ENCODE results near the gene PWP1. TPM values are rescaled to one million over a fixed set of nuclear protein-coding genes. Genes with fewer than 3 reads are reported as not detected.

Gene PWP1
- total and polyA plus RNA-seq, 9 of the 15 experiments (the other 6 are each of a cell fraction or from before 2014, with no cell fraction given), result 61.6 to 401 (median 111) TPM

GRCh38 chr12:107735763-107736162 is 50.2 kb downstream of the PWP1 start (continued):
- TF ChIP-seq NR2F6 (CRISPR knock-in tag; IDR thresholded peaks at IDR 0.05) (no peak), KLF1 (tag; IDR thresholded peaks at IDR 0.05) (no peak), MEF2A (IDR thresholded peaks at IDR 0.05; ENCODE audit: control insufficient read depth, low read depth, low read length) (no peak), EWSR1 (IDR thresholded peaks at IDR 0.05; ENCODE audit: borderline replicate concordance, low read depth, partially characterized antibody) (no peak), MYC (IDR thresholded peaks at IDR 0.05; ENCODE audit: low read depth, low read length) (no peak), MYC (CRISPR knock-in tag; IDR thresholded peaks at IDR 0.05; ENCODE audit: borderline replicate concordance, low read depth) (no peak)

DNA sequence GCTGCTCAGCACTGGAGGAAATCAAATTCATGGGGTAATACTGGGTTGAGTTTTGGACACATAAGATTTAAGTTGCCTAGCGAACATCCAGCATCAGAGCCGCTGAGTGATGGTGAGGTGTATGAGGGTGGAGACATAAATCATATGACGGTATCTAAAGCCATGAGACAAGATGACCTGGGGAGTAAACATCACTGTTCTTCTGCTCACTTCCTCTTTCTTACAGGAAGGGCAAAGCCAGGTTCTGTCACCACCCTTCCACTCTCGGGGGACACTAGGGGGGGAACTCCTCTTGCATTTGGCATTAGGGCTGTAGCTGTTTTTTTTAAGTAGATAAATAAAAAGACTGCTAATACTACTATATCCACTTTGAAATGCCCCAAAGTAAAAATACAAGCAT is 51.3 kb downstream of the PWP1 start:
- FAIRE-seq, result no peak
- no TSS peak for BruUV-seq (replicated peaks)
- TF ChIP-seq NFE2L1 (tag; IDR thresholded peaks at IDR 0.05; ENCODE audit: borderline replicate concordance, low read depth) (no peak), ELF1 (tag; IDR thresholded peaks at IDR 0.05) (no peak), MED1 (CRISPR knock-in tag; IDR thresholded peaks at IDR 0.05; ENCODE audit: borderline replicate concordance) (no peak), CTBP1 (IDR thresholded peaks at IDR 0.05; ENCODE audit: borderline replicate concordance) (peak; percentile 84), PCBP1 (IDR thresholded peaks at IDR 0.05; ENCODE audit: low read depth, low read length, poor library complexity, severe bottlenecking) (no peak), ZNF695 (CRISPR knock-in tag; IDR thresholded peaks at IDR 0.05) (no peak), TEAD4 (IDR thresholded peaks at IDR 0.05; ENCODE audit: low read length) (no peak), TEAD4 (CRISPR knock-in tag; IDR thresholded peaks at IDR 0.05; ENCODE audit: borderline replicate concordance) (no peak), TCF15 (CRISPR knock-in tag; IDR thresholded peaks at IDR 0.05) (no peak), NFIX (CRISPR knock-in tag; IDR thresholded peaks at IDR 0.05; ENCODE audit: low read depth) (no peak)
- TF ChIP-seq, protein P1, sequence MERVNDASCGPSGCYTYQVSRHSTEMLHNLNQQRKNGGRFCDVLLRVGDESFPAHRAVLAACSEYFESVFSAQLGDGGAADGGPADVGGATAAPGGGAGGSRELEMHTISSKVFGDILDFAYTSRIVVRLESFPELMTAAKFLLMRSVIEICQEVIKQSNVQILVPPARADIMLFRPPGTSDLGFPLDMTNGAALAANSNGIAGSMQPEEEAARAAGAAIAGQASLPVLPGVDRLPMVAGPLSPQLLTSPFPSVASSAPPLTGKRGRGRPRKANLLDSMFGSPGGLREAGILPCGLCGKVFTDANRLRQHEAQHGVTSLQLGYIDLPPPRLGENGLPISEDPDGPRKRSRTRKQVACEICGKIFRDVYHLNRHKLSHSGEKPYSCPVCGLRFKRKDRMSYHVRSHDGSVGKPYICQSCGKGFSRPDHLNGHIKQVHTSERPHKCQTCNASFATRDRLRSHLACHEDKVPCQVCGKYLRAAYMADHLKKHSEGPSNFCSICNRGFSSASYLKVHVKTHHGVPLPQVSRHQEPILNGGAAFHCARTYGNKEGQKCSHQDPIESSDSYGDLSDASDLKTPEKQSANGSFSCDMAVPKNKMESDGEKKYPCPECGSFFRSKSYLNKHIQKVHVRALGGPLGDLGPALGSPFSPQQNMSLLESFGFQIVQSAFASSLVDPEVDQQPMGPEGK (CRISPR knock-in tag; IDR thresholded peaks at IDR 0.05; ENCODE audit: borderline replicate concordance), result no peak
- TF ChIP-seq, protein P2, sequence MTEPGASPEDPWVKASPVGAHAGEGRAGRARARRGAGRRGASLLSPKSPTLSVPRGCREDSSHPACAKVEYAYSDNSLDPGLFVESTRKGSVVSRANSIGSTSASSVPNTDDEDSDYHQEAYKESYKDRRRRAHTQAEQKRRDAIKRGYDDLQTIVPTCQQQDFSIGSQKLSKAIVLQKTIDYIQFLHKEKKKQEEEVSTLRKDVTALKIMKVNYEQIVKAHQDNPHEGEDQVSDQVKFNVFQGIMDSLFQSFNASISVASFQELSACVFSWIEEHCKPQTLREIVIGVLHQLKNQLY (CRISPR knock-in tag; conservative IDR thresholded peaks at IDR 0.05), result no peak
- TF ChIP-seq, protein P3, sequence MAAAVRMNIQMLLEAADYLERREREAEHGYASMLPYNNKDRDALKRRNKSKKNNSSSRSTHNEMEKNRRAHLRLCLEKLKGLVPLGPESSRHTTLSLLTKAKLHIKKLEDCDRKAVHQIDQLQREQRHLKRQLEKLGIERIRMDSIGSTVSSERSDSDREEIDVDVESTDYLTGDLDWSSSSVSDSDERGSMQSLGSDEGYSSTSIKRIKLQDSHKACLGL (CRISPR knock-in tag; IDR thresholded peaks at IDR 0.05; ENCODE audit: borderline replicate concordance, poor library complexity, severe bottlenecking), result no peak

More for the DNA sequence above, 51.3 kb downstream of the PWP1 start:
- H3K9me3 ChIP-seq (replicated peaks; ENCODE audit: control insufficient read depth, insufficient read depth, low read depth, low read length), result no peaks in the 10 kb centered on the region
- in situ Hi-C loops (cut with MboI), result no loop called here
- peaks cover 87% of the 10 kb centered on the region for H3K36me3 ChIP-seq (ENCODE audit: control insufficient read depth, insufficient read depth, low read length)
- no peaks in the 10 kb centered on the region; the same call in 1 of the 2 replicates for H4K20me1 ChIP-seq (replicated peaks; ENCODE audit: control insufficient read depth, insufficient read depth, low read length)
- no peak overlapping the region for H3K4me3 ChIP-seq
- H3K4me2 ChIP-seq (ENCODE audit: insufficient read depth, low read length), result no peak overlapping the region
- ChIA-PET POLR2A (interaction anchor here (0.6 to 1.5 kb wide), 3 partner anchors 12 to 39 kb away, joined by 3 to 6 read pairs (median 4); no protein-coding TSS in a partner anchor), CTCF (ENCODE audit: low intra/inter-chr PET ratio) (no interaction called here)
- intact Hi-C loops (cut with micrococcal nuclease), result no loop called here
- no peak overlapping the region for H3K27ac ChIP-seq (ENCODE audit: extremely low read depth, low read depth, low read length)
- 60% methylated on average over 4 of the region's 4 CpGs for WGBS (ENCODE audit: insufficient coverage, low coverage, missing lambda C conversion rate)
- DNase-seq (ENCODE audit: extremely low read depth in 1 of 4, low spot score in 3 of 4), result peak in 2 of 4 experiments; percentile 19 to 26
- peaks cover 3% of the 10 kb centered on the region for H3K9me1 ChIP-seq (ENCODE audit: control insufficient read depth, insufficient read depth, low read length)
- no peak overlapping the region for H2AFZ ChIP-seq (ENCODE audit: low read depth, low read length)
- H3K27me3 ChIP-seq (ENCODE audit: control insufficient read depth in 2 of 2, insufficient read depth in 2 of 2, low read length in 2 of 2), result no peaks in the 10 kb centered on the region
- no peaks in the 10 kb centered on the region for H3K4me1 ChIP-seq (replicated peaks in 1 of 2; ENCODE audit: control insufficient read depth in 2 of 2, insufficient read depth in 2 of 2, low read length in 2 of 2)
- no peak overlapping the region for H3K9ac ChIP-seq (ENCODE audit: insufficient read depth in 1 of 2, low read depth in 2 of 2, low read length in 2 of 2)
- no peaks in the 10 kb centered on the region for H3K79me2 ChIP-seq (ENCODE audit: control insufficient read depth, insufficient read depth, low read length)
- peak; percentile 51; the same call in 2 of the 3 replicates for ATAC-seq
